ENCODE measurements around the gene RBM15B. TPM values are rescaled to one million over a fixed set of nuclear protein-coding genes. Genes with fewer than 3 reads are reported as not detected.

RBM15B gene
- total RNA-seq, 2 experiments from 2014 or later, result 34.2 to 37.4 TPM

DNA sequence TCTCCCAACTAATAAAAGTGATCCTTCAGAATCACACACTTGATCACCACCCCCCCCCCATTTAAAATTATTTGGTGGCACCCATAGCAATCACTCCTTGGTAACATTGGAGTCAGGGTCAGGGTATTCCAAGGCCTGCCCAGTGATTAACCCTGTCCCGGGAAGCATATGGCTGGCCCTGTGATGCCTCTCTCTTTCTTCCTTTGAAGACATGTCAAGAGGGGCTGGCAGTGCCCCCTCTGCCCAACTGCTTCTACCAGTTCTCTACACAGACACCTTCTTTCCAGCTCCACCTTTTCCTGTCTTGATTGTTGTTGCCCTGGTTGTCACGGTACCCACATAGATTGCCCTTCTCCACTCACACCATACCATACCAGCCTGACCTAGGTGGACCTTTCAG is 36.9 kb upstream of the RBM15B start:
- Histone ChIP-seq H4K20me1 (ENCODE audit: insufficient read depth, low read length) (no peaks in the 10 kb centered on the region), H3K9me3 (ENCODE audit: low read length) (no peaks in the 10 kb centered on the region), H2AFZ (ENCODE audit: low read length) (no peak overlapping the region), H3K36me3 (ENCODE audit: insufficient read depth, low read length) (no peaks in the 10 kb centered on the region), H3K79me2 (ENCODE audit: insufficient read depth, low read depth, low read length) (no peaks in the 10 kb centered on the region), H3K4me2 (ENCODE audit: low read length) (no peak overlapping the region), H3K4me3 (ENCODE audit: low read depth, low read length, poor library complexity, severe bottlenecking) (no peak overlapping the region), H3K9me2 (ENCODE audit: insufficient read depth, low read length) (no peaks in the 10 kb centered on the region), H3K27ac (ENCODE audit: low read depth, low read length, poor library complexity, severe bottlenecking) (no peak overlapping the region), H3K4me1 (ENCODE audit: insufficient read depth, low read length, poor library complexity, severe bottlenecking) (no peaks in the 10 kb centered on the region)
- no TSS peak for BruUV-seq (replicated peaks)
- POLR2A ChIA-PET, result no interaction called here
- DNase-seq (ENCODE audit: low spot score), result no peak
- intact Hi-C loops (cut with micrococcal nuclease; ENCODE audit: unreplicated experiment), result no loop called here
- TF ChIP-seq, protein P1, sequence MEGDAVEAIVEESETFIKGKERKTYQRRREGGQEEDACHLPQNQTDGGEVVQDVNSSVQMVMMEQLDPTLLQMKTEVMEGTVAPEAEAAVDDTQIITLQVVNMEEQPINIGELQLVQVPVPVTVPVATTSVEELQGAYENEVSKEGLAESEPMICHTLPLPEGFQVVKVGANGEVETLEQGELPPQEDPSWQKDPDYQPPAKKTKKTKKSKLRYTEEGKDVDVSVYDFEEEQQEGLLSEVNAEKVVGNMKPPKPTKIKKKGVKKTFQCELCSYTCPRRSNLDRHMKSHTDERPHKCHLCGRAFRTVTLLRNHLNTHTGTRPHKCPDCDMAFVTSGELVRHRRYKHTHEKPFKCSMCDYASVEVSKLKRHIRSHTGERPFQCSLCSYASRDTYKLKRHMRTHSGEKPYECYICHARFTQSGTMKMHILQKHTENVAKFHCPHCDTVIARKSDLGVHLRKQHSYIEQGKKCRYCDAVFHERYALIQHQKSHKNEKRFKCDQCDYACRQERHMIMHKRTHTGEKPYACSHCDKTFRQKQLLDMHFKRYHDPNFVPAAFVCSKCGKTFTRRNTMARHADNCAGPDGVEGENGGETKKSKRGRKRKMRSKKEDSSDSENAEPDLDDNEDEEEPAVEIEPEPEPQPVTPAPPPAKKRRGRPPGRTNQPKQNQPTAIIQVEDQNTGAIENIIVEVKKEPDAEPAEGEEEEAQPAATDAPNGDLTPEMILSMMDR (conservative IDR thresholded peaks at IDR 0.05; ENCODE audit: low read length), result no peak
- TF ChIP-seq EZH2phosphoT487 (IDR thresholded peaks at IDR 0.05; ENCODE audit: borderline replicate concordance, low read depth, low read length), result no peak
- CTCF ChIA-PET (ENCODE audit: unreplicated experiment), result no interaction called here

DNA sequence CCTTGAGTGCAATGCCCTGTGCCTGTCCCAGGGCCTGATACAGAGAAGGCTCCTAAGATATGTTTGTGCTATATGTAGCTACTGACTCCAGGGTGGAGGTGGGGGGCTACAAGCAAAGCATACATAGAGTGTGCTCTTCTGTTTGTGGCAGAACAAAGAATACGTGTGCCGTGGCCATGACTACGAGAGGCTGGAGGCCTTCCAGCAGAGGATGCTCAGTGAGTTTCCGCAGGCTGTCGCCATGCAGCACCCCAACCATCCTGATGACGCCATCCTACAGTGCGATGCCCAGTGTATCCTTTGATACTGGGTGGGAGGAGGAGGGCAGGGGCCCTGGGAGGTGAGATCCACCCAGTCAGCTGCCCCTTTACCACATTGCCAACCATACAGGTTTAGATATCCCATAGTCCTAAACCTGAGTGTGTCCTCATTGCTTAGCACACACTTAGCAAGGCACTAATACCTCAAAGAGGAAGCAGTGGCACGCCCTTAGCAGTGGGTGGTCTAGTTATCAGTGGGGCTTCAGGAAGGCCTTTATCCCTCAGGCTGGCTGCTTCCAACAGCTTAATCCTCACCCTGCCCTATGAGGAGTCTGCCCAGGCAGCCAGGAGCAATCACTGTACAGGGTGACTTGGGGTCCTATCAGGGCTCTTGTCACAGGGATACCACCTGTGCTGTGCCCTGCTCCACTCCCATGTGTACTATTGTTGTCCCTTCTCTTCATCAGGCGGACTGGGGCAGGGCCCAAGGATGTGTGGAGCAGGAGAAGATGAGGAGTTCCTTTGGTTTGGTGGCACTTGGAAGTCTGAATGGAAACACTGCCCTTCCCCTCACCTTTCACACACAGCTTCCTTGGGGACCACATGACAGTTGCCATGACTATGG is 36.1 kb upstream of the RBM15B start:
- Histone ChIP-seq H3K79me2 (ENCODE audit: insufficient read depth, low read depth, low read length) (no peaks in the 10 kb centered on the region), H3K27ac (ENCODE audit: low read depth, low read length, poor library complexity, severe bottlenecking) (no peak overlapping the region), H3K4me1 (ENCODE audit: insufficient read depth, low read length, poor library complexity, severe bottlenecking) (no peaks in the 10 kb centered on the region), H3K9me2 (ENCODE audit: insufficient read depth, low read length) (no peaks in the 10 kb centered on the region), H3K4me3 (ENCODE audit: low read depth, low read length, poor library complexity, severe bottlenecking) (no peak overlapping the region), H3K9me3 (ENCODE audit: low read length) (no peaks in the 10 kb centered on the region), H2AFZ (ENCODE audit: low read length) (no peak overlapping the region), H3K4me2 (ENCODE audit: low read length) (no peak overlapping the region), H4K20me1 (ENCODE audit: insufficient read depth, low read length) (no peaks in the 10 kb centered on the region), H3K36me3 (ENCODE audit: insufficient read depth, low read length) (no peaks in the 10 kb centered on the region)
- TF ChIP-seq, protein P1 (conservative IDR thresholded peaks at IDR 0.05; ENCODE audit: low read length), result no peak
- no peak for TF ChIP-seq EZH2phosphoT487 (IDR thresholded peaks at IDR 0.05; ENCODE audit: borderline replicate concordance, low read depth, low read length)
- POLR2A ChIA-PET, result interaction anchor here (0.5 kb wide), 1 partner anchor 23 kb away, joined by 3 read pairs; no protein-coding TSS in a partner anchor
- DNase-seq (ENCODE audit: low spot score), result no peak
- CTCF ChIA-PET (ENCODE audit: unreplicated experiment), result no interaction called here
- no TSS peak for BruUV-seq (replicated peaks)
- intact Hi-C loops (cut with micrococcal nuclease; ENCODE audit: unreplicated experiment), result no loop called here

DNA sequence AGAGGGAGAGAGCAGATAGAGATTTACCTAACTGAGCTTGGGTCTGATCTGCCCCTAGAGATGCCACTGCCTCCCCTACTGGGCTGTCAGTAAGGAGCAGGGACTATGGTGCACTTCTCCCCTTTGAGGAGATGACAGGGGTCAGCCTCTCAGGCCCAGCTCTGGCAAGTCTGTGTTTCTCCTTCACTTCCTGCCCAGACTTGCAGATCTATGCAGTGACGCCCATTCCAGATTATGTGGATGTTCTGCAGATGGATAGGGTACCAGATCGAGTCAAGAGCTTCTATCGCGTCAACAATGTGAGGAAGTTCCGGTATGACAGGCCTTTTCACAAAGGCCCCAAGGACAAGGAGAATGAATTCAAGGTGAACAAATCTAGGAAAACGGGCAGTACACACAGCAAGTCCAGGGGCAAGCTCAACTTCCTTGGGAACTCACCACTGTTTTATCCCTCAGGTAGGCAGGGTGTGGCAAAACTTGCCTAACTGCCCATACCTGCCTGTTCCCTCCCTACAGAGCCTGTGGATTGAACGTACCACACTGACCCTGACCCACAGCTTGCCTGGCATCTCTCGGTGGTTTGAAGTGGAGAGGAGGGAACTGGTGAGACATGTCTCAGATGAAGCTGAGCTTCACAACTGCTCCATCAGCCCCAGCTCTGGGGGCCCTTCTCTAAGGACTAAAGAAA is 35.0 kb upstream of the RBM15B start:
- Histone ChIP-seq H3K4me2 (ENCODE audit: low read length) (no peak overlapping the region), H3K79me2 (ENCODE audit: insufficient read depth, low read depth, low read length) (no peaks in the 10 kb centered on the region), H2AFZ (ENCODE audit: low read length) (no peak overlapping the region), H3K9me2 (ENCODE audit: insufficient read depth, low read length) (no peaks in the 10 kb centered on the region), H3K36me3 (ENCODE audit: insufficient read depth, low read length) (no peaks in the 10 kb centered on the region), H3K27ac (ENCODE audit: low read depth, low read length, poor library complexity, severe bottlenecking) (no peak overlapping the region), H4K20me1 (ENCODE audit: insufficient read depth, low read length) (no peaks in the 10 kb centered on the region), H3K4me3 (ENCODE audit: low read depth, low read length, poor library complexity, severe bottlenecking) (no peak overlapping the region), H3K9me3 (ENCODE audit: low read length) (no peaks in the 10 kb centered on the region), H3K4me1 (ENCODE audit: insufficient read depth, low read length, poor library complexity, severe bottlenecking) (no peaks in the 10 kb centered on the region)
- DNase-seq (ENCODE audit: low spot score), result no peak
- ChIA-PET CTCF (ENCODE audit: unreplicated experiment) (no interaction called here), POLR2A (no interaction called here)
- TF ChIP-seq, protein P1 (conservative IDR thresholded peaks at IDR 0.05; ENCODE audit: low read length), result no peak
- TF ChIP-seq EZH2phosphoT487 (IDR thresholded peaks at IDR 0.05; ENCODE audit: borderline replicate concordance, low read depth, low read length), result no peak
- BruUV-seq (replicated peaks), result no TSS peak
- intact Hi-C loops (cut with micrococcal nuclease; ENCODE audit: unreplicated experiment), result no loop called here
